T-cell (primary cell): ENCODE results near the gene RPA1. TPM values are rescaled to one million over a fixed set of nuclear protein-coding genes. Genes with fewer than 3 reads are reported as not detected.
A peak's percentile ranks its signal among the peaks of the same experiment; 100 is the strongest.
"Not testable (repeated sequence)": the region's sequence is repeated elsewhere in the genome, so short reads cannot be mapped to it uniquely, and the experiment has no call there.

Experiments used
- ATAC-seq, 4 experiments: fragments of 200-7000 bp in 3 of 4; fragments of 150-1000 bp in 1 of 4; cut with Tn5 transposase; replicated peaks in 1 of 4; 1 replicate in 3 of 4; 2 replicates in 1 of 4; pipeline ENCODE4 v1.10.0; 2021; ENCODE audit warnings: moderate library complexity in 3 of 4, mild to moderate bottlenecking in 2 of 4, moderate number of reproducible peaks in 1 of 4
- CTCF ChIA-PET, 2 donors: fragments of 300-600 bp; sonication (Branson Sonifier 250); formaldehyde crosslinking; loops; one replicate each; lab custom pipeline; 2022; ENCODE audit warnings: antibody characterized with exemption in 2 of 2; lab: Charles Lee
- POLR2A ChIA-PET, 2 donors: fragments of 300-600 bp; sonication (Branson Sonifier 250); formaldehyde crosslinking; loops; one replicate each; lab custom pipeline; 2022; ENCODE audit warnings: antibody characterized with exemption in 2 of 2; lab: Charles Lee
- DNase-seq, 35 experiments: peaks; one replicate each; pipeline versions ENCODE4 v3.0.0 to v3.0.0-alpha.2; 2013 to 2023
- H3K27ac ChIP-seq: one replicate; pipeline ENCODE4 v1.5.1; 2013; ENCODE audit warnings: low read length
- H3K27me3 ChIP-seq, 2 experiments: replicated peaks in 1 of 2; 1 replicate in 1 of 2; 2 replicates in 1 of 2; pipeline versions ENCODE4 v1.6.1 to v1.7.0; 2013; ENCODE audit warnings: low read length in 1 of 2, mixed read lengths in 1 of 2; ENCODE audit not compliant: control insufficient read depth in 2 of 2, insufficient read depth in 2 of 2; ENCODE audit errors: extremely low read depth in 1 of 2
- H3K36me3 ChIP-seq, 2 donors: 1 replicate in 1 of 2; 2 replicates in 1 of 2; pipeline versions ENCODE4 v1.6.1 to v1.7.0; 2013; ENCODE audit warnings: low read length in 1 of 2; ENCODE audit not compliant: control insufficient read depth in 2 of 2, insufficient read depth in 1 of 2; ENCODE audit errors: extremely low read depth in 1 of 2
- H3K4me1 ChIP-seq, 2 experiments: 1 replicate in 1 of 2; 2 replicates in 1 of 2; pipeline versions ENCODE4 v1.6.1 to v1.7.0; 2013; ENCODE audit warnings: low read length in 2 of 2, mixed read lengths in 1 of 2; ENCODE audit not compliant: insufficient read depth in 2 of 2, control insufficient read depth in 1 of 2; ENCODE audit errors: extremely low read depth in 1 of 2
- H3K4me3 ChIP-seq, 2 donors: 1 replicate in 1 of 2; 2 replicates in 1 of 2; pipeline versions ENCODE4 v1.5.1 to v1.7.0; 2013; ENCODE audit warnings: mild to moderate bottlenecking in 2 of 2, low read length in 1 of 2, moderate library complexity in 1 of 2; ENCODE audit not compliant: control insufficient read depth in 1 of 2; ENCODE audit errors: extremely low read depth in 1 of 2
- H3K9me3 ChIP-seq: 2 replicates; pipeline ENCODE4 v1.7.0; 2013
- H3K27ac Mint-ChIP-seq, 2 donors: one replicate each; pipeline ENCODE4 v1.8.0; 2020 to 2021; ENCODE audit warnings: mild to moderate bottlenecking in 2 of 2, mixed read lengths in 2 of 2
- H3K27me3 Mint-ChIP-seq, 2 donors: one replicate each; pipeline ENCODE4 v1.8.0; 2021 to 2022; ENCODE audit warnings: mixed read lengths in 2 of 2
- H3K36me3 Mint-ChIP-seq: one replicate; pipeline ENCODE4 v1.8.0; 2021; ENCODE audit warnings: mixed read lengths
- H3K4me1 Mint-ChIP-seq, 3 donors: one replicate each; pipeline ENCODE4 v1.8.0; 2020 to 2022; ENCODE audit warnings: mixed read lengths in 3 of 3, mild to moderate bottlenecking in 1 of 3
- H3K4me3 Mint-ChIP-seq, 3 donors: one replicate each; pipeline ENCODE4 v1.8.0; 2020 to 2022; ENCODE audit warnings: mild to moderate bottlenecking in 3 of 3, mixed read lengths in 3 of 3, moderate library complexity in 3 of 3
- H3K9me3 Mint-ChIP-seq, 3 donors: one replicate each; pipeline ENCODE4 v1.8.0; 2020 to 2022; ENCODE audit warnings: mixed read lengths in 3 of 3
- WGBS: methylation state at CpG from one replicate; pipeline ENCODE4 v1.1.5; 2013; ENCODE audit warnings: missing lambda C conversion rate; ENCODE audit not compliant: insufficient coverage; 5-methylcytosine and 5-hydroxymethylcytosine counted together
- total RNA-seq, 35 experiments: library from RNA in 6 of 35; stranded (reverse) in 6 of 35; fragments of 120-200 nt in 1 of 35; gene quantifications; one replicate each; pipeline versions ENCODE4 v1.2.1 to v1.2.4 and lab custom pipeline; 2013 to 2026

RPA1 gene
- total RNA-seq, 5 donors from 2014 or later (not counting 1 experiment from before 2014, with no cell fraction given) = 78.9 to 124 (median 107) TPM

DNA sequence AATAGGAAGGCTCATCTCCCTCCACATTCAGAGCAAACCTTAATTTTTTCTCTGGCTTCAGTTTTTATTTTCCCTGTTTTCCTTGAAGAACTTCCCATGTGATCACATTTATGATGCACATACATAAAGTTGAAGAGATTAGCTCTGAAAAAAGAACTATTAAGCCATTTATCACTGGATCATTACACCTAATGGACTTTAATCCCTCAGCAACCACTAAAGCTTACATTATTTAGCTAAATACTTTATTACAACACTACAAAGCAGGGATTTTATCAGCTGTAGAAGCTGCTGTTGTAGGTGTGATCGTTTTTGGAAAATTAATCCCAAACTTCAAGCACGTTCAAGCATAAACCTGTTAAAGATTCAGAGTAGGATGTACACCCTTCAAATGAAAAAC is 21.2 kb upstream of the RPA1 start:
- peaks cover 7 to 42% of the 10 kb centered on the region in 2 donors for H3K36me3 ChIP-seq
- Mint-ChIP-seq H3K36me3 (peaks cover 37% of the 10 kb centered on the region), H3K4me1 (no peaks in the 10 kb centered on the region), H3K4me3 (no peak overlapping the region), H3K27me3 (no peaks in the 10 kb centered on the region), H3K27ac (no peak overlapping the region), H3K9me3 (no peaks in the 10 kb centered on the region)
- WGBS = no CpG with 5 or more reads among the region's 2 CpGs
- DNase-seq (no peak), ATAC-seq (no peak)
- no peak overlapping the region for H3K4me3 ChIP-seq
- H3K27ac ChIP-seq = no peak overlapping the region
- no peaks in the 10 kb centered on the region for H3K27me3 ChIP-seq
- no peaks in the 10 kb centered on the region for H3K9me3 ChIP-seq
- H3K4me1 ChIP-seq = no peaks in the 10 kb centered on the region
- ChIA-PET CTCF (no interaction called here), POLR2A (no interaction called here)

DNA sequence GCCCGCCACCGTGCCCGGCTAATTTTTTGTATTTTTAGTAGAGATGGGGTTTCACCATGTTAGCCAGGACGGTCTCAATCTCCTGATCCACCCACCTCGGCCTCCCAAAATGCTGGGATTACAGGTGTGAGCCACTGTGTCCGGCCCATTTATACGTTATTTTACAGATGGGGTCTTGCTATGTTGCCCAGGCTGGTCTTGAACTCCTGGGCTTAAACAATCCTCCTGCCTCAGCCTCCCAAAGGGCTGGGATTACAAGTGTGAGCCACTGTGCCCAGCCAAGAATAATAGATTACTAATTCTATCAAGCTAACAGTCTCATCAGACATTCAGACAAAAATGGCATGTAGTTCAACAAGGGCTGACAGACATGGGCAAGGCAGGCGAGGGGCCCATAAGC is 20.0 kb upstream of the RPA1 start:
- DNase-seq, CTCF ChIA-PET, H3K27ac Mint-ChIP-seq, H3K4me3 Mint-ChIP-seq, H3K4me3 ChIP-seq, H3K27me3 ChIP-seq, H3K9me3 Mint-ChIP-seq, POLR2A ChIA-PET, ATAC-seq, H3K27me3 Mint-ChIP-seq, H3K4me1 ChIP-seq, H3K9me3 ChIP-seq, H3K27ac ChIP-seq, H3K4me1 Mint-ChIP-seq: not testable (repeated sequence)
- H3K36me3 Mint-ChIP-seq = peaks cover 31% of the 10 kb centered on the region
- H3K36me3 ChIP-seq = peaks cover 7 to 39% of the 10 kb centered on the region in 2 donors
- 100% methylated on average over 4 of the region's 8 CpGs for WGBS

DNA sequence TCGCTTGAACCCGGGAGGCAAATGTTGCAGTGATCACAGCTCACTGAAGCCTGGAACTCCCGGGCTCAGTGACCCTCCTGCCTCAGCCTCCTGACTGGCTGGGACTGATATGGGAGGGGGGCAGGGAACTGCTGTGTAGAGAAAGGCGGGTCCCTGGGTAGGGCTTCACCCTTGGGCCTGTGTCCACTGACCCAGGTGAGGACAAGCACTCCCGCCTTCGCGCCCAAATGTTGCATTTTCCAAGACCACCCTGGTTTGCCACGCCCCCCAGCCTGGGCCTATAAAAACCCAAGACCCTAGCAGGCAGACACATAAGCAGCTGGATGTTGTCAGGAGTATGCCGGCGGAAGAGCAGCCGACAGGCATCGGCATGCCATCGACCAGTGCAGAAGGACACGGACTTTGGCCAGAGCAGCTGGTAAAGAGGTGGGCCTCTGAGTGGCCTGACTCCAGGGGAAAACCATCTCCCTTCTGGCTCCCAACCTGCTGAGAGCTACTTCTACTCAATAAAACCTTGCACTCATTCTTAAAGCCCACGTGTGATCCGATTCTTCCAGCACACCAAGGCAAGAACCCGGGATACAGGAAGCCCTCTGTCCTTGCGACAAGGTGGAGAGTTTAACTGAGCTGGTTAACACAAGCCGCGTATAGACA is 19.2 kb upstream of the RPA1 start:
- no peak overlapping the region for H3K27ac ChIP-seq
- H3K27me3 ChIP-seq = no peaks in the 10 kb centered on the region
- WGBS = 99% methylated on average over 14 of the region's 20 CpGs
- ATAC-seq = no peak
- H3K4me1 ChIP-seq = no peaks in the 10 kb centered on the region
- H3K27ac Mint-ChIP-seq = no peak overlapping the region
- H3K36me3 Mint-ChIP-seq = peaks cover 30% of the 10 kb centered on the region
- no peaks in the 10 kb centered on the region for H3K9me3 Mint-ChIP-seq
- no peaks in the 10 kb centered on the region for H3K4me1 Mint-ChIP-seq
- DNase-seq = no peak
- peaks cover 7 to 39% of the 10 kb centered on the region in 2 donors for H3K36me3 ChIP-seq
- no peak overlapping the region for H3K4me3 Mint-ChIP-seq
- ChIA-PET CTCF (no interaction called here), POLR2A (no interaction called here)
- H3K27me3 Mint-ChIP-seq = no peaks in the 10 kb centered on the region
- H3K4me3 ChIP-seq = no peak overlapping the region
- H3K9me3 ChIP-seq = no peaks in the 10 kb centered on the region

DNA sequence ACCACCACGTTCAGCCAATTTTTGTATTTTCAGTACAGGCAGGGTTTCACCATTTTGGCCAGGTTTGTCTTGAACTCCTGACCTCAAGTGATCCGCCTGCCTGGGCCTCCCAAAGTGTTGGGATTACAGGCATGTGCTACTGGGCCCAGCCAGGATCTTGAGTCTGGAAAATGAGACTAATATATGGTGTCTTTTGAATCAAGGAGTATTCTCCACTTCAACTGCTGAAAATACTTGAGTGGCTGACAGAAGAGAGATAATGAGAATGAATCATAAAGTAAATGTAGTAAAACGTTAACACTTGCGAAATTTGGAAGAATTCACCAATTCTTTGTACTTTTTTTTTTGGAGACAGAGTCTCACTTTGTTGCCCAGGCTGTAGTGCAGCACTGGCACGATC is 16.7 kb upstream of the RPA1 start:
- Histone ChIP-seq H3K27me3 (no peaks in the 10 kb centered on the region), H3K9me3 (no peaks in the 10 kb centered on the region), H3K27ac (no peak overlapping the region), H3K36me3 (peaks cover 7 to 34% of the 10 kb centered on the region in 2 donors), H3K4me3 (no peak overlapping the region), H3K4me1 (no peaks in the 10 kb centered on the region)
- Mint-ChIP-seq H3K27me3 (no peaks in the 10 kb centered on the region), H3K9me3 (no peaks in the 10 kb centered on the region), H3K27ac (no peak overlapping the region), H3K36me3 (peaks cover 25% of the 10 kb centered on the region), H3K4me3 (no peak overlapping the region), H3K4me1 (no peaks in the 10 kb centered on the region)
- WGBS = 87% methylated on average over 3 of the region's 5 CpGs
- ChIA-PET CTCF (interaction anchor here in 1 of 2 donors (0.6 kb wide), 1 partner anchor 50 kb away, joined by 3 read pairs; no protein-coding TSS in a partner anchor), POLR2A (interaction anchor here in 1 of 2 donors (0.6 kb wide), 1 partner anchor 18 kb away, joined by 3 read pairs; no protein-coding TSS in a partner anchor)
- ATAC-seq = no peak
- no peak for DNase-seq

- peaks cover 0 to 15% of the 10 kb centered on the region in 2 donors for H3K36me3 ChIP-seq
- POLR2A ChIA-PET = interaction anchor here in 1 of 2 donors (0.6 kb wide), 1 partner anchor 439 kb away, joined by 3 read pairs; no protein-coding TSS in a partner anchor
Observed at GRCh38 chr17:1820528-1821252, 9.1 kb upstream of the RPA1 start.

DNA sequence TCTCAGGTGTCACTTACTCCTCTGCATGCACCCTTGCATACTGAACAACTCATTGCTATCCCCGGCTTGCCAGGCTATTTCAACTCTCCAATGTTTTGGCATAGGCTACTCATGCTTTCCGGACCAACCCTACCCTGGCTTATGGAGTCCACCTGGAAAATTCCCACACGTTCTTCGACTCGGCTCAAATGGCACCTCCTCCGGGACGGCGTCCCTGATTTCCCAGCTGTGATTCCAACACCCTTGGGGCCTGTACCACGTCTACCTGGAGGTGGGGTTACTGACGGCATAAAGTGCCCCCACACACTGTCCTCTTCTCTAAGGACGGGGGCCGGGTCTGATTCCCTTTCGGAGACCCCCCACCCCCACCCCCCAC is 601 bp upstream of the RPA1 start:
- peak overlapping the region; percentile 77 to 88 for H3K27ac Mint-ChIP-seq
- no peaks in the 10 kb centered on the region for H3K27me3 Mint-ChIP-seq
- ATAC-seq (peak; percentile 3 to 4 (median 3)), DNase-seq (peak in 1 of 35 experiments; percentile 17)
- ChIA-PET POLR2A (interaction anchor here (0.5 to 0.8 kb wide), 3 partner anchors 113 to 308 kb away, joined by 3 to 12 read pairs (median 3); no protein-coding TSS in a partner anchor), CTCF (interaction anchor here (0.6 kb wide), 5 partner anchors 35 to 319 kb away, joined by 3 to 9 read pairs (median 5); no protein-coding TSS in a partner anchor)
- peaks cover 23% of the 10 kb centered on the region for H3K36me3 Mint-ChIP-seq
- H3K4me1 Mint-ChIP-seq = peaks cover 55 to 65% (median 63%) of the 10 kb centered on the region in 3 donors
- H3K4me3 Mint-ChIP-seq = peak overlapping the region; percentile 93 to 99 (median 94)
- H3K27ac ChIP-seq = peak overlapping the region; percentile 60
- H3K4me1 ChIP-seq = peaks cover 8 to 56% of the 10 kb centered on the region in 2 experiments
- no peaks in the 10 kb centered on the region for H3K27me3 ChIP-seq
- 0% methylated on average over 12 of the region's 13 CpGs for WGBS
- H3K4me3 ChIP-seq = peak overlapping the region; percentile 80 to 84
- H3K9me3 ChIP-seq = no peaks in the 10 kb centered on the region
- peaks cover 4 to 24% of the 10 kb centered on the region in 2 donors for H3K36me3 ChIP-seq
- no peaks in the 10 kb centered on the region for H3K9me3 Mint-ChIP-seq

More at GRCh38 chr17:1820528-1821252, 9.1 kb upstream of the RPA1 start:
- Mint-ChIP-seq H3K27me3 (no peaks in the 10 kb centered on the region), H3K27ac (peak overlapping the region; percentile 24 to 45), H3K9me3 (no peaks in the 10 kb centered on the region), H3K36me3 (peaks cover 22% of the 10 kb centered on the region), H3K4me1 (peaks cover 17 to 33% (median 28%) of the 10 kb centered on the region in 3 donors), H3K4me3 (no peak overlapping the region)
- no peak overlapping the region for H3K27ac ChIP-seq
- H3K9me3 ChIP-seq = no peaks in the 10 kb centered on the region
- no peak overlapping the region for H3K4me3 ChIP-seq
- WGBS = 100% methylated on average over 1 of the region's 7 CpGs
- no peaks in the 10 kb centered on the region for H3K27me3 ChIP-seq
- DNase-seq (no peak), ATAC-seq (no peak)
- peaks cover 6 to 21% of the 10 kb centered on the region in 2 experiments for H3K4me1 ChIP-seq
- CTCF ChIA-PET = interaction anchor here in 1 of 2 donors (0.6 kb wide), 1 partner anchor 39 kb away, joined by 3 read pairs; no protein-coding TSS in a partner anchor
